ENCODE measurements around the gene DSTN.

DSTN gene

DNA sequence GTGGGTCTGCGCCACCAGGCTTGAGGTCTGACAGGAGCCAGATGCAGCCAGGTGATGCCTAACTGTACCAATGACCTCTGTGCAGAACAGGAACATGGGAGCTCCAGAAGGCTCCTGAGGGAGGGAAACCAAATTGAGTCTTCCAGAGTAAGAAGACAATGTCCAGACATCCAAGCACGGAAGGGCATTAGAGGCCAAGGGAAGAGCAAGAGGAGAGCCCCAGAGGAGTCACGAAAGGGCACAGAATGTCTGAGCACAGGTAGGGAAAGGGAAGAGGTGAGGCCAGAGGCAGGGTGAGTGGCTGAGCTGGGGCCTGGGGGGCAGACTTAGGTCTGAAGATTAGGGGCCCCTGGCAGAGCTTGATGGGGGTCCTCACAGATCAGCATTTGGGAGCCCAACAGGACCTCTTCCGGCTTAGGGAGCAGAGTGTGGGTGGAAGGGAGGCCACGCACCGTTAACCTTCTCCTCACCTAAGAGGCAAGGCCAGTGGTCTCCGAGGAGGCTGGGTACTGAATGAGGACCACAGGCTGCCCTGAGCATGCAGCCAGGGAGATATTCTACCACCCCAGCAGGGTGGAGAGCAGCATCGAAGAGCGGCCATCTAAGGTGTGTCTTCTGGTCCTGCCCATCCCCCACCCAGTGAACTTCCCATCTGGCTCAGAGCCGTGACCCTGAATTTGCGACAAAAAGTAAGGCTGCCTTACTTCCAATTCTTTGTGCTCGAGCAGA, 70.4 kb downstream of the DSTN start:
- DNase-seq = no peak

DNA sequence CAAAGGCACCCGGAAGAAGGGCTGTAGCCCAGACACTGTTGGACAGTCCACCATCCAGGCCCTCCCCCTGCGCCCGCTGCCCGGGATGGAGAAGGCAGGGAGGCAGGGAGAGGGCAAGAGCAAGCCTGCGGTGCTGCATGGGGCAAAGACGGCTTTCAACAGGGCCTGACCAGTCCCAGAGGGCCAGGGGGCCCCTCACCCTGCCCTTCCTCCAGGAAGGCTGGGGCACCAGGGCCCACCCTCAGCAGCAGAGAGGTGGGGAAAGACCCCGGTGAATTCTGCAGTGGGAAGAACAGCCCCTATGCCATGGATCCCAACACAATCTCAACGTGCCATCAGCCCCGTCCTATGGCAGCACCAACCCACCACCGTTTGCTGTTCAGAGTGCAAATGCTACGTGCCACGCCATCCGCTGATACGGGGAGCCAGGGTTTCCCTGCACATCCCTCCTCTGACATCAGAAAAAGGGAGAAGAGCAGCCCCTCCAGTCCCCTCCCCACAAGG, 71.1 kb downstream of the DSTN start:
- DNase-seq = no peak

DNA sequence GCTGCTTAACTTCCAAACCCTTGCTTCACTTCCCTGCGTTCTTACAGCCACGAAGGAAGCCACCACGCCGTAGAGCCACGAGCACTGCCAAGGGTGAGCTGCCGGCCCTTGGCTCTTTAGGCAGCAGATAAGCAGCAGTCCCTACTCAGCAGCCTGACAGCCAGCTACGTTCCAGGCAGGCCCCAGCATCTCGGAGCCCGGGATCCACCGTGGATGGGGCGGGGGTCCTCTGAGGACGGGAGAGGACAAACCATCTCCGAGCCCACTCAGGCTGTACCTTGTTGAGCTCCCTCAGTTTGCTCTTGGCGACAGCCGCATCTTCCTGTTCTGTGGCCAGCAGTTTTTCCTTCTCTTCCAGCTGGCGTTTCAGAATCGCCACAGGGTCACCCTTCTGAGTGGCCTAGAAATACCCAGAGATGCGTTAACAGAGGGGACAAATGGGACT, 71.7 kb downstream of the DSTN start:
- no peak for DNase-seq

DNA sequence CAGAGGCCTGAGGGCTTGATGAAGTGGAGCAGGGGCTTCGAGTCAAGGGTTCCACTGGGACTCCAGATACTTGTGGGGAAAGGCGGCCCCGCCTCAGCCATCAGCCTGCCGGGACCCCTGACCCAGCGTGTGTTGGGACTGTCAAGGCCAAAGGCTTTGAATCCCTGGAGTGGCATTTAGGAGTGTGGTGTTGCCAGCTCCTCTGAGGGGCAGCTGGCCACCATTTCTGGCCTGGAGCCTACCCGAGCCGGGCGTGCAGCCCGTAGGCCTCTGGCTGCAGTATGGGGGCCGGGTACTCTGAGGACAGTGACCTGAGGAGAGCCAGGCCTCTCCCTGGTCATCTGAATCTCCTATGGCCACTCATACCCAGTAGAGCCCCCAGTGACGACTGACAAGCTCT, 72.1 kb downstream of the DSTN start:
- no peak for DNase-seq

DNA sequence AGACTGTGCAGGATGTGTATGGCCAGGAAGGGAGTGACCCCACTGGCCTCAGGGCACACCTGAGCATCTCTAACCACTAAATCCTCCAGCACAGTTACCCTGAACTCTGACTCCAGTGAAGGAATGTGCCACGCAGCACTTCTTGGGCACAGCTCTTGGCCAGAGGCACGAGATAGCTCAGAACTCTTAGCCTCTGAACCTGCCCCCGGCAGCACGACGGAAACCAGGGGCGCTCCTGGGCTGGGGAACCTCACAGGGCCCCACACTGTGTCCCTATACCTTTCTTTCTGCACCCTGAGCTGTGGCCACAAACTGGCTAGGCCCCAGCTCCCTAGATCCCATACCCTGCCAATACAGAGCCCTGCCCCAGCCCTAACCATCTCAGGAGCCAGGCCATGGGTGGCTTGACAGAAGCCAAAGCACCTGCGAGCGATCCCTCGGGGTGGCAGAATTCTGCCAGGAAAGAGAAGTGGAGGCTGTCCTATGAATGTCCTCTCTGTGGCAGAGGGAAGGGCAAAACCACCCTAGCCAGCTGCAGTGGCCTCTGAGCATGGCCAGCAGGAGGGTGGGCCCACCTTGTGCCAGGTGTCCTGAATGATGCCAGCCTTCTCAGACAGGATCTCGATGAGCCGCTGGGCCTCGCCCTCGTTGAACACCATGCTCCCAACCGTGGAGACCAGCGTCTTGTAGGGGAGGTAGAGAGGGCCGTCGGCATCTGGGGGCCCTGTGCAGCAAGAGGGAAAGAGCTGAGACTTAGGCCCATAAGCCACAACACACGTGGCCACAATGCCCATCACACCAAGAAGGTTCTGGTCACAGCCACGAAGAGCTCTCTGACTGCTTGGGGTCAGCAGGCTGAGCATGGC, 72.8 kb downstream of the DSTN start:
- DNase-seq = no peak

DNA sequence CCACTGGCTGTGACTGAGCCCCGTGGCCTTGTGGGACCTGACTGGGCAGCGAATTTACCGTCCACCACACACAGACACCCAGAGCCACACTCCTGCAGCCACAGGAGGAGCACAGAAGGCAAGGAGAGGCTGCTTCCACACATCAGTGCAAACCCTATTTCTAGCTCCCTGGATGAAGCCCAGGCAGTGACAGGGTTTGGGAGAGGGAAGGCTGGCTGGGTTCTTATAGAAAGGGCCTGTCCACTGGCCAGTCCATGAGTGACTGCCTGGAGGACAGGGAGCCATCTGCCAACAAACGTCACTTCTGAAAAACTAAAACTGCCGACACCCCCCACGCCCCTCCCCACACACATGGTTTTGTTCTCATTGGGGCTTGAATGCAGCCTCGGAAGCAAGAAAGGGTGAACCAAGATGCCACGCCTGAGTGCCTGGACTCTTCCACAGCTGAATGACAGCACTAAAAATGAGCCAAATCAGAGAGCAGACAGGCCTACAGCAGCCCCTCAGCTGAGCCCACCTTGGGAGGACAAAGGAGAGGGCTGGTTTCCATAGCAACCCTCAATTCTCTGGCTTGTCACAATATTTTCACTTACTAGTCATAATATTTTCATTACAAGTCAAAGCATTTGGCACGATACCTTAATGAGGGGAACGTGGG, 73.8 kb downstream of the DSTN start:
- DNase-seq = no peak

DNA sequence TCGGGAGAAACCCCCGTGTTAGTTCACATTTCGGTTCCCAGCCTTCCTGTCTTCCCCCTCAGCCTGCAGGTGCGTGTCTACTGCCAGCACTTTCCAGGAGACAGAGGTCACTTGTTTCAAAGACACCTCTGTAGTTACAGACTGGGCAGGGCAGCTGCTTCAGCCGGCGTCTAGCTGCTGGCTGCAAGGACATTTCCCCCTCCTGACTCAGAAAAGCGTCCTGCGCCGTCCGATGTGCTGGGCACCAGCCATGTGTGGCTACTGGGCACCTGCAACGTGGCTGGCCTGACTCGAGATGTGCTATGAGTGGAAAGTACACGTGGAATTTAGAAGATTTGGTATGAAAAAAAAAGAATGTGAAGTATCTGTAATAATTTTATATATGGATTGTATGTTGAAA, 74.6 kb downstream of the DSTN start:
- DNase-seq = no peak

DNA sequence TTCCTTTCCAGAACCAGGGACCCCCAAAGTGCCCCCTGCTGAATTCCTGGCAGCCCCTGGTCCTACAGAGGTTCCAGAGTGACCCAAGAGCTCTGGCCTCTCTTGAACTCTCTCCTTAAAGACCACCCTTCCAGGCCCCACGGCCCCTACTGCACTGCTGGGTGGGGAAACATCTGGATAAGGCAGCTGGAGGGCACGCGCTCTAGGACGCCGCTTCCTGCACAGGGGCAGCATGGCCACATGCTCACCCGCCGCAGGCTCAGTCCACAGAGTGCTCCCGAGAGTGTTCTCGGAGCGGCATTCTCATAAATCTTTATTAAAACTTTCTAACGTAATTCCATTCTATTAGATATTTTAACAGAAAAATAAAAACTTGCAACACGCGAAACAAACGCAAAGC, 75.1 kb downstream of the DSTN start:
- no peak for DNase-seq

DNA sequence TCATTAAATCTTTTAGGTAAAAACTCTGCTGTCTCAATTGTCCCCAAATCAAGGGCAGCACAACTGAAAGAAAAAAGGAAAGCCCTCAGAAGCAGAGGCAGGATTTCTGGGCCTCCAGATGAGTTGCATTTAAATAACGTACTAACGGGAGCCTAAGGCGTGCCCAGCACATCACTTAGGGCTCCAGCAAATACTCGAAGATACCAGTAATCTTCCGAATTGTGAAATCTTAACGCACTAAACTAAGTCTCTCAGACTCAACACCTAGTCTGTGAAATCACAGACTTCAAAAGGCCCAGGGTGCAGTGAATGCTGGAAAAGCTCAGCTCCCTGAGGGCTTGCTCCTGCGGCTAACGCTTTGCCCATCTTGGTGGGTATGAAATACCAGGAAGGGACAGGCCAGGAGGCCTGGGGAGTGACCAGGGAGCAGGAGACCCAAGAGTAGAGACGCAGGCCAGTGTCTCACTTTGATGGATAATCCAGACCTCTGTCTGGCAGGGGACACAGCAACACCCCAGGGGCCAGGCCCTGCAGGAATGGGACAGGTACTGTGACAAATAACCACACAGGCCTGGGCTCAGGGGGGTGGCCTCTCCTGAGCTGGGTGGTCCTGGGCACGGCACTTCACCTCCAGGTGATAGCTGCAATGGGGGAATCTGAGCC, 75.8 kb downstream of the DSTN start:
- no peak for DNase-seq

DNA sequence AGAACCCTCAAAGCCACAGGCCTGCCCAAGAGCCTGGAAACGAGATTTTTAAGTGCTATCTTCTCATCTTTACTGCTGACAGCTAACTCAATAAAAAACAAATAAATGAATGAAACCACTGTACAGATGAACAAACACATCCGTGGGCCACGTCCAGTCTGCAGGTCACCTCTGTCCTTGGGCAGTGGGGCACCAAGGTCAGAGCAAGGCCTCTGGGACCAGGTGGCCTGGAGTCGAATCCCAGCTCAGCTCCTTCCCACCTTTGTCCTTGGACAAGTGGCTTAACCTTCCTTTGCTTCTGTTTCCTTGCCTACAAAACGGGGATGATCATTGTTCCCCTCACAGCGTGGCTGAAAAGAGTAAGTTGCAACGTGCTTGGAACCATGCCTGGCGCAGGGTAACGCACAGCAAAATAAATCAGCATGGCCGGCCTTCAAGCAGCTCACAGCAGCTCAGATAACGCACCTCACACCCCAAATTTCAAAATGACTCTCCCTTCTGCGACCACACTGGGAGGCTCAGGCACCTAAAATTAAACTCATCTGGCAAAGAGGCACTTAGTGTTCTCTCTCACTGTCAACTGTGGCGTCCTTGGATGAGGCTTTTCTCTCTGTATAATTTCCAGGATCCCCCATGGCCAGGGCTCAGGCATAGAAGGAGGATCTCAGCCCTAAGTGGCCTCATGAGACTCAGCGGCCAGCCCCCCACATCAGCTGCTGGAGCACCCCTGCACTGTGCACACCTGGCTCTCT, 76.5 kb downstream of the DSTN start:
- DNase-seq = no peak

DNA sequence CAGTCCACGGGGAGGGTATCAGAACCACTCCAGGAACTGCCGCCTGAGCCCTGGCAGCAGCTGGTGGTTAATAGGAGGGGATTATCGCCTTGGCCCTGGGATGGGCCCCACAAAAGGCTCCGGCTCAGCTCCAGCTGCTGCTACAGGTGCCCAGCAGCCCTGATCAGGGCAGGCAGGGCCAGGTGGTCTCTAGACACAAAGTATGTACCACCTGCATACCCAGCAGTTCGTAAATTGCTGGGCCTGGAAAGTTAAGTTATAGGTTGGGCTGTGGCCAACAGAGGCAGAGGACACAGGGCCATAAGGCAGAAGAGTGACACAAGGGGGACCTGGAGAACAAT, 77.1 kb downstream of the DSTN start:
- DNase-seq = no peak

DNA sequence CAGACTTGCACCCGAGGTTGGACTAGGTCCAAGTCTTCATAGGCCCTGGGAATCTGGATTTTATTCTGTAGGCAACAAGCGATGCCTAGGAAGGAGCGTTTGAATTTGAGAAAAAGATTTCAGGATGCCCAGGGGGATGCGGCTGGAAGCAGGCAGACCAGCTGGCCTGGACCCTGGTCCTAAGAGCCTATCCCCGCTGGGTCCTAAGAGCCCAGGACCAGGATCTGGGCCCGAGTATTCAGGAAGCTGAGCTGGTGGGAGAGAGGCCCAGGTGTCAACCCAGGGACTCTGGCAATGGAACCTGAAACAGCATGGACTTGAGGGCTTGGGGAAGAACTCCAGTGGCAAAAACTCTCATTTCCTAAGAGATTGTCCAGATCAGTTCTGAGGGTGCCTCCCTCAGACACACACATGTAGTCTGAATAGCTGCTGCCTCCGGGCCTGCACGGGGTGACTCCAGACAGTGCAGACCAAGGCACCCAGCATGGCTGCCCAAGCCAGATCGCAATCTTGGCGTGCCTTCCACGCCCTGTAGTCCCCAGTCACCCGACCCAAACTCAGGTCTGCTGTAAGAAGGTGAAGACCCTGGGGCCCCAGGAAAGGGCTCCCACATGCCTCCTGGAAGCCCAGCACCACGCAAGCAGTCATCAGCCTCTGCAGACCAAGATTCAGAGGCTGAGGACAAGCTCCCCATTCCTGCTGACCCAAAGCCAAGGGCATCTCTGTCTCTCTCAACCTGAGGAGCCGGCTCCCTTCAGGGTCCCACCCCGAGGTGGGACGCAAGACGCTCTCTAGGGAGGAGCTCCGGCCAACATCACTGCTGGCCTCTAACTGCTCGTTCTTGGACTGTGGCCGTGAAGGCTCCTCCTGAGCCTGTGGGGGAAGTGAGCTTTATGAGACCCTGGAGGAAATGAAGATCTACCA, 77.8 kb downstream of the DSTN start:
- no peak for DNase-seq

DNA sequence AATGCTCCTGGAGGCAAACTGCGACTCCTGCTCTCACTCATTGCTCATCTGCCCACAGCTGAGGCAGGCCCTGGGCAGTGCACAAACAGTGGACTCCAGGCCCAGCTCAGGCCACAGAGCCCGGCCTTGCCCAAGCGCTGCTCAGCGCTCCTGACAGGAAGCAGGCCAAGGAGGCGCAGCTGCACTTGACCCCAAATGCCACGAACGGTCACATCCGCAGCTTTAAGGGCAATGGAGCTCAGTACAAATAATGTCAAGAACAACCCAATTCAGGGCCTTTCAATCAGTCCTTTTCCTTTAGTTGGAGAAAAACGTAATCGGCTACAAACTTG, 78.4 kb downstream of the DSTN start:
- no peak for DNase-seq

DNA sequence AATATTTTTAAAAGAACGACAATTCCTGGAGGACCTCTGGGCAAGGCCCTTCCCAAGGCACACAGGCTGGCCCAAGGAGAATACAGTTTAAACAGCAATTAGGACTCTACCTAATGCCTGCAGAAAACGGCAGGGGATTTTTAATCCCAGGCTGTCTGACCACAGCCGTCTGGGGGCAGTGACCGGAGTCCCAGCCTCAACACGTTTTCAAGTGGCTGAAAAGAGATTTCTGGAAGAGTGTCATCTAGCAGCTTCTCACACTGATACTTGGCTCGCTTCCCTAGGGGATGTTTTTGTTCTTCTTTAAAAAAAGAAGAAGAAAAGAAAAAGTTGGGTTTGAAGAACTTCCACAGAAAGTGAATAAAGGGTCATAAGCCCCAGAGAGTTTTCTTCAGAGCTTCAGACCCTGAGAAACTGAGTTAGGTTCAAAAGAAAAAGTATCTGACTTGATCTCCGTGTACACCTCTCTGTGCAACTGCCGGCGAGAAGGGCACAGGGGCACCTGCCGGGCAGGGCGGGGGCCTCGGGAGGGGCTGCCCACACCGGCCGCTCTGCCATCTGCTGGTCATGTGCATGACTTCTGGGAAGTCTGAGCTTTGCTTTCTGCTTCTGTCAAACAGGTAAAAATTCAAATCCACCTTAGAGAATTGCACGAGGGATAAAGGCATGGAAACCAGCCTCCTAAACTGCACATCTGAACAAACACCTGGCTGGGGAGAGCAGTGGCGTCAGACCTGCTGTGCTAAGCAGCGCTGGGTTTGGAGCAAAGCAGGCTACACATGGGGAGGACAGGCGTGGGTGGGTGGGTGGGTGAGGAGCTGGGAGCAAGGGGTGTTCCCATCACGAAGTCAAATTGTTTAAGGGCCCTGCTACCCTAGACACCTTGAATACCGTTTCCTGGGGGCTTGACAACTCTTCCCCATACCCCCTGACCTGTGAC, 79.2 kb downstream of the DSTN start:
- DNase-seq = no peak

DNA sequence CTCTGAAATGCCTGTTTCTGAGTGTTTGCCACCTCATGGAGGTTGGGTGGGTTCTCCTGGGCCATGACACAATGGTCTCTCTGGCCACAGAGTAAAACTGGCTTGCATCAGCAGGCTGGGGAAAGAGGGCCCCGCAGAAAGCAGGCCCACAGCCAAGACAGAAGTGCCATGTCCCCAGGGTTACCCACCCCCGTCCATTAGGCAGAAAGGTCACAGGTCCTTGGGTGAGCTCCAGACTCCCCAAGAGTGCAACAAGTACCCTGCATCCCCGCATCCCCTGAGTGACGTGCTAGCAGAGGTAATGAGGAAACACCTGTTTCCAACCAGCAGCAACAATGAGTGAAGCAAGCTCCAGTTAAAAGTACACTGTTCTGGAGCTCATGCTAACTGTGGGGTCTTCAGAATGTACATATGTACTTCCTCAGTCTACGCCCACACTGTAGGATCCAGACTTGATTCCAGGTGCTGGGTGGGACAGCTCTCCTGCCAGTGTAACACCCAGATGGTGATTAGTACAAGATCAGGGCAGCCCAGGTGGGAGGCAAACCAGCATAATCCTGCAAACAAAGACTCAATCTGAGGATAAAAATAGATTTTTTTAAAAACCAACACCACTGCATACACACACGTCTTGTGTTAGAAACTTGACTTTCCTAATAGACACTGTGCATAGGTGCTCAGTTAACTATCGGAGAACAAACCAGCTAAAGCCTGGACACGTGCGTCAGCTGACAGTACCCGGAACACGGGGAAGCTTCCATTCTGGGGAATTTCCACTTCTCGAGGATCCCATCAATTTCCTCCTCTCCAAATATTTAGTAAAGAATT, 80.6 kb downstream of the DSTN start:
- DNase-seq = no peak

DNA sequence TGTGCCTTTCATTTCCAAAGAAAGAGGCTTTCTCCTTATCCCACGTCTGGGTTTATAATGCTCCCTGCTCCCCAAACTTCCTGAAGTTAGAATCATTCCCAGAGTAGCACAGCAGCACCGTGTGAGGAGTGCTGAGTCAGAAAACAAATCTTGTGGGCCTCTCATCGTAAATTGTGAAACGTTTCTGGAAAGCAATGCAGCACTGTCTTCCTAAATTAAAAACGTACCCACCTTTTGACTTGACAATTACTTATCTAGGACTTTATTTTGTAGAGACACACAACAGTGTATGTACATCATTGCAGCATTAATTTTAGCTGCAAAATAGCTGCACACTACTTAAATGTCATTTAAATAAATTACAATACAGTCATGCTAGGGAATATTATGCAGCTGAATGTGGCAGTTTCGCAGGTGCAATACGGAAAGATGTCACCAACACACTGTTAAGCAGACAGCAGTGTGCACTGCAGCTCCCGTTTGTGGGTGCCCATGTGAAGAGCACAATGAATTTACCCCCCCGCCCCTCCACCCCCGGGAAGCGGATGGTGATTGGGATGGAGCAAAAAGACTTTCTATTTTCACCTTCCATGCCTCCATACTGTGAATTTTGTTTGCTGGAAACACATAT, 81.4 kb downstream of the DSTN start:
- peak; percentile 46 for DNase-seq

DNA sequence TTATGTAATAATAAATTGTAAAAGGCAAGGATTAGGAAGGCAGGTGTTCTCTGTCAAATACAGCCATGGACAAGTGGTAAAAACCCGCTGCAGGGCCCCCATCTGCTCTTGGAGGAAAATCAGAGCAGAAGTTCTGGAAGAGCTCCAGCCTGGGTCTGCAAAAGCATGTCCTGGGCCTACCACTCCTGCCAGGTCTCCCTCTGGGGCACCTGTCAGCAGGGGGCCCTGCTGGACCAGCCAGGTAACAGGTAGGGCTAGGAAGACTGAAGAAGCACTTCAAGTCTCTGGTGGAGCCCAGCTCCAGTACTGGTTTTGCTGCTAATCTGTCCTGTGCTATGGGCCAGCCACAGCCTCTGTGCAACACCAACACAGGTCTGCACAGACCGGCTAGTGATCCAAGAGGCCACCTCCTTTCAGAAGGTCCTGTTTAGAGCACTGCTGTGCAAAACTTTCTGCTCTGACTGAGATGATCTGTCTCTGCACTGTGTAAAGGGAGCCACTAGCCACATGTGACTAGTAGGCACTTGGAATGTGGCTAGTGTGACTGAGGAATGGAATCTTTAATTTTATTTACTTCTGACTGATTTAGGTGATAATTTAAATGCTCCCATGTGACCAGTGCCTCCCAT, 82.0 kb downstream of the DSTN start:
- no peak for DNase-seq

DNA sequence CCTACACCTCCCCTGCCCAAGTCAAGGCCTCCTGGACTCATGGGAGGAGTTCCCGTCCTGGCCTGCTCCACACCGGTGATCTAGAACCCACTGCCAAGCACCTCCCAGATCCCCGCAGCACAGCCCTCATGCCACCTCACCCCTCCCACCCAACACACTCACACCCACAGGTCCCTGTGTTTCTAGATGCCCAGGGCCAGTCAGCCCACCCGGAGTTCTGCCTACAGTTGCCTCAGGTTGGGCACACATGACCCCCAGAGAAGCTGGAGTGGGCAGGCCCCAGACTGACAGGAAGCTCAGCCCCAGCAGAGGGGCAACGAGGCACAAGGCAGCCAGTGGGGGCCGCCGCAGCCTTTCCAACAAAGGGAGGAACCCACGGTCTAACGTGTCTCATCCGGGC, 82.5 kb downstream of the DSTN start:
- no peak for DNase-seq

All from fibroblast of skin of right quadriceps (primary cell).